HepG2 (cell line): ENCODE data around the gene NOA1. TPM values are rescaled to one million over a fixed set of nuclear protein-coding genes. Genes with fewer than 3 reads are reported as not detected.

Source experiments
- ATAC-seq: fragments of 200-7000 bp; cut with Tn5 transposase; 3 replicates; pipeline ENCODE4 v1.9.1; 2020; ENCODE audit warnings: mild to moderate bottlenecking, moderate library complexity
- BruUV-seq: library from RNA; stranded (reverse); fragments of 400-500 nt; replicated peaks from 2 replicates; lab custom pipeline; 2021; lab: Mats Ljungman, UMichigan
- CTCF ChIA-PET: fragments of 300-600 bp; formaldehyde crosslinking; extraction: SDS; loops from one replicate; lab custom pipeline; 2021; ENCODE audit warnings: low total read pairs, inconsistent platforms, low intra/inter-chr PET ratio; lab: Yijun Ruan, JAX
- POLR2A ChIA-PET: fragments of 350-600 bp; sonication (Branson Sonifier 250); formaldehyde crosslinking; loops from one replicate; lab custom pipeline; 2020; ENCODE audit warnings: antibody characterized with exemption, inconsistent platforms; lab: Yijun Ruan, JAX
- DNase-seq: peaks from one replicate; pipeline ENCODE4 v3.0.0-alpha.2; 2015; ENCODE audit warnings: low spot score
- FAIRE-seq: peaks from 3 replicates; lab custom pipeline; 2011; peaks lifted over from hg19 to GRCh38; lab: Jason Lieb, UNC
- H2AFZ ChIP-seq: one replicate; pipeline ENCODE4 v1.6.1; 2011; ENCODE audit warnings: low read length, inconsistent platforms
- H3K27ac ChIP-seq: fragments of 300-600 bp; 3 replicates; pipeline ENCODE4 v1.8.0; 2011; ENCODE audit warnings: mixed run types, mild to moderate bottlenecking, mixed read lengths, low read length, inconsistent platforms; ENCODE audit not compliant: insufficient read depth; ENCODE audit errors: extremely low read length
- H3K27me3 ChIP-seq, 2 experiments: fragments of 200-600 bp in 1 of 2; 2 replicates in 1 of 2; 3 replicates in 1 of 2; pipeline versions ENCODE4 v1.6.0 to v1.8.0; 2011; ENCODE audit warnings: low read length in 2 of 2, mild to moderate bottlenecking in 2 of 2, moderate library complexity in 2 of 2, inconsistent platforms in 1 of 2; ENCODE audit not compliant: insufficient read depth in 2 of 2, control insufficient read depth in 1 of 2
- H3K36me3 ChIP-seq, 2 experiments: fragments of 200-600 bp in 1 of 2; replicated peaks in 1 of 2; 2 replicates in 1 of 2; 3 replicates in 1 of 2; pipeline versions ENCODE4 v1.5.1 to v1.8.0; 2011; ENCODE audit warnings: low read length in 2 of 2, inconsistent platforms in 1 of 2; ENCODE audit not compliant: insufficient read depth in 2 of 2, control insufficient read depth in 1 of 2
- H3K4me1 ChIP-seq: 2 replicates; pipeline ENCODE4 v1.5.1; 2012; ENCODE audit warnings: low read length, inconsistent platforms; ENCODE audit not compliant: insufficient read depth
- H3K4me2 ChIP-seq: 2 replicates; pipeline ENCODE4 v1.6.0; 2011; ENCODE audit warnings: low read depth, low read length, inconsistent platforms
- H3K4me3 ChIP-seq, 3 experiments: fragments of 200-600 bp in 1 of 3; sonication (generic), shearing (Covaris generic) in 1 of 3; replicated peaks in 1 of 3; 2 replicates each; pipeline ENCODE4 v1.5.1; 2011 to 2016; ENCODE audit warnings: low read length in 3 of 3, inconsistent platforms in 2 of 3, low read depth in 2 of 3, mild to moderate bottlenecking in 2 of 3, control low read depth in 1 of 3, mixed read lengths in 1 of 3; ENCODE audit not compliant: insufficient read depth in 1 of 3
- H3K79me2 ChIP-seq: one replicate; pipeline ENCODE4 v1.6.1; 2011; ENCODE audit warnings: low read length, inconsistent platforms; ENCODE audit not compliant: insufficient read depth
- H3K9ac ChIP-seq: 2 replicates; pipeline ENCODE4 v1.6.0; 2011; ENCODE audit warnings: mild to moderate bottlenecking, low read depth, low read length, inconsistent platforms; ENCODE audit not compliant: insufficient read depth
- H3K9me3 ChIP-seq: 2 replicates; pipeline ENCODE4 v1.5.1; 2012; ENCODE audit warnings: mild to moderate bottlenecking, low read length
- H4K20me1 ChIP-seq: 2 replicates; pipeline ENCODE4 v1.6.0; 2011; ENCODE audit warnings: inconsistent platforms, mild to moderate bottlenecking, low read length, moderate library complexity; ENCODE audit not compliant: insufficient read depth
- ATF7 ChIP-seq, 2 experiments: fragments of 450-650 bp in 1 of 2; sonication (generic) in 1 of 2; formaldehyde crosslinking in 1 of 2; IDR thresholded peaks; 2 replicates each; pipeline versions ENCODE4 v1.4.0 to v1.6.1; 2016 to 2020; ENCODE audit warnings: antibody characterized with exemption in 1 of 2, mild to moderate bottlenecking in 1 of 2, missing genetic modification reagents in 1 of 2
- JDP2 ChIP-seq: sonication (generic); formaldehyde crosslinking; IDR thresholded peaks from 2 replicates; pipeline ENCODE4 v1.8.1; 2022; ENCODE audit warnings: missing genetic modification reagents, borderline replicate concordance
- MXI1 ChIP-seq: IDR thresholded peaks from 3 replicates; pipeline ENCODE4 v1.6.1; 2012; ENCODE audit warnings: low read depth, low read length, inconsistent platforms, borderline replicate concordance
- PHF20 ChIP-seq: sonication (generic); formaldehyde crosslinking; IDR thresholded peaks from 2 replicates; pipeline ENCODE4 v1.5.0; 2020; ENCODE audit warnings: mild to moderate bottlenecking, missing genetic modification reagents
- RNF2 ChIP-seq: fragments of 450-650 bp; conservative IDR thresholded peaks from 2 replicates; pipeline ENCODE4 v1.6.1; 2016; ENCODE audit warnings: low read depth
- SRY ChIP-seq: sonication (generic); formaldehyde crosslinking; IDR thresholded peaks from 2 replicates; pipeline ENCODE4 v1.8.0; 2022; ENCODE audit warnings: mild to moderate bottlenecking, missing genetic modification reagents
- ZFP36L2 ChIP-seq: sonication (generic); formaldehyde crosslinking; IDR thresholded peaks from 2 replicates; pipeline ENCODE4 v1.4.0; 2020; ENCODE audit warnings: missing genetic modification reagents
- ZNF589 ChIP-seq: sonication (generic); formaldehyde crosslinking; conservative IDR thresholded peaks from 2 replicates; pipeline ENCODE4 v1.8.0; 2022; ENCODE audit warnings: mild to moderate bottlenecking, moderate library complexity, missing genetic modification reagents
- WGBS: methylation state at CpG from one replicate; pipeline ENCODE4 v1.1.6; 2017; ENCODE audit warnings: low lambda C conversion rate; 5-methylcytosine and 5-hydroxymethylcytosine counted together
- in situ Hi-C: cut with HindIII; loops from 2 replicates; pipeline ENCODE4 v1.10.0; 2017; ENCODE audit warnings: low pct_unique_long_range_greater_than_20kb; ENCODE audit not compliant: extremely low pct_ligation_motif_present
- intact Hi-C: fragments of 100-400 bp; cut with micrococcal nuclease; formaldehyde crosslinking; loops from one replicate; pipeline ENCODE4 v1.10.0; 2022; ENCODE audit not compliant: unreplicated experiment
- polyA plus RNA-seq, 8 experiments: library from polyadenylated mRNA; depleted of rRNA in 3 of 8; stranded (reverse) in 7 of 8; unstranded in 1 of 8; fragments of >200 nt; fragmentation: Illumina TruSeq in 4 of 8; extraction: Trizol in 4 of 8; gene quantifications; 2 replicates each; pipeline versions ENCODE4 v1.2.1 to v1.2.3, GENCODE V29; 2011 to 2016; ENCODE audit warnings: low read depth in 4 of 8, missing spikeins in 1 of 8, mixed read lengths in 1 of 8; ENCODE audit not compliant: insufficient read depth in 1 of 8
- total RNA-seq, 5 experiments: library from RNA; depleted of rRNA; stranded (reverse); fragments of >200 nt; fragmentation: Illumina TruSeq; extraction: Trizol; gene quantifications; 2 replicates each; pipeline ENCODE4 v1.2.3, GENCODE V29; 2016; ENCODE audit warnings: low read depth in 1 of 5
- TF ChIP-seq, protein P1 (sequence below): sonication (generic); formaldehyde crosslinking; IDR thresholded peaks from 2 replicates; pipeline ENCODE4 v1.5.1; 2020; ENCODE audit warnings: mild to moderate bottlenecking, missing genetic modification reagents, borderline replicate concordance
- TF ChIP-seq, protein P2 (sequence below): sonication (generic); formaldehyde crosslinking; IDR thresholded peaks from 2 replicates; pipeline ENCODE4 v1.8.1; 2023; ENCODE audit warnings: missing genetic modification reagents, mild to moderate bottlenecking, borderline replicate concordance
- TF ChIP-seq, protein P3 (sequence below), 2 experiments: sonication (generic) in 1 of 2; formaldehyde crosslinking in 1 of 2; IDR thresholded peaks; 2 replicates each; pipeline versions ENCODE4 v1.4.0 to v1.6.1; 2016 to 2020; ENCODE audit warnings: borderline replicate concordance in 1 of 2, low read depth in 1 of 2, mild to moderate bottlenecking in 1 of 2, missing genetic modification reagents in 1 of 2

NOA1 gene
- total and polyA plus RNA-seq, 2 of the 13 experiments (the other 11 are each of a cell fraction or from before 2014, with no cell fraction given): 17.3 to 19.0 TPM

DNA sequence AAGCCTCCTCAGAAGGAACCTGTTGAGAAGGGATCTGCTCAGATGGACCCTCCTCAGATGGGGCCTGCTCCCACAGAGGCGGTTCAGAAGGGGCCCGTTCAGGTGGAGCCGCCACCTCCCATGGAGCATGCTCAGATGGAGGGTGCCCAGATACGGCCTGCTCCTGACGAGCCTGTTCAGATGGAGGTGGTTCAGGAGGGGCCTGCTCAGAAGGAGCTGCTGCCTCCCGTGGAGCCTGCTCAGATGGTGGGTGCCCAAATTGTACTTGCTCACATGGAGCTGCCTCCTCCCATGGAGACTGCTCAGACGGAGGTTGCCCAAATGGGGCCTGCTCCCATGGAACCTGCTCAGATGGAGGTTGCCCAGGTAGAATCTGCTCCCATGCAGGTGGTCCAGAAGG is 46.8 kb downstream of the NOA1 start:
- intact Hi-C loops: no loop called here
- ChIA-PET POLR2A (no interaction called here), CTCF (no interaction called here)
- in situ Hi-C loops: no loop called here
- no TSS peak for BruUV-seq
- Histone ChIP-seq H3K4me2 (no peak overlapping the region), H3K9me3 (no peaks in the 10 kb centered on the region), H3K36me3 (peaks cover 10 to 36% of the 10 kb centered on the region in 2 experiments; a peak in 4 of 5 replicates), H2AFZ (no peak overlapping the region), H4K20me1 (no peaks in the 10 kb centered on the region; the same call in 1 of the 2 replicates), H3K27me3 (no peaks in the 10 kb centered on the region), H3K9ac (no peak overlapping the region), H3K27ac (no peak overlapping the region), H3K4me3 (no peak overlapping the region), H3K4me1 (no peaks in the 10 kb centered on the region), H3K79me2 (no peaks in the 10 kb centered on the region)
- no peak for DNase-seq
- FAIRE-seq: no peak
- ATAC-seq: peak; percentile 29; the same call in 2 of the 3 replicates
- 87% methylated on average over 2 of the region's 7 CpGs for WGBS
- TF ChIP-seq, protein P1, sequence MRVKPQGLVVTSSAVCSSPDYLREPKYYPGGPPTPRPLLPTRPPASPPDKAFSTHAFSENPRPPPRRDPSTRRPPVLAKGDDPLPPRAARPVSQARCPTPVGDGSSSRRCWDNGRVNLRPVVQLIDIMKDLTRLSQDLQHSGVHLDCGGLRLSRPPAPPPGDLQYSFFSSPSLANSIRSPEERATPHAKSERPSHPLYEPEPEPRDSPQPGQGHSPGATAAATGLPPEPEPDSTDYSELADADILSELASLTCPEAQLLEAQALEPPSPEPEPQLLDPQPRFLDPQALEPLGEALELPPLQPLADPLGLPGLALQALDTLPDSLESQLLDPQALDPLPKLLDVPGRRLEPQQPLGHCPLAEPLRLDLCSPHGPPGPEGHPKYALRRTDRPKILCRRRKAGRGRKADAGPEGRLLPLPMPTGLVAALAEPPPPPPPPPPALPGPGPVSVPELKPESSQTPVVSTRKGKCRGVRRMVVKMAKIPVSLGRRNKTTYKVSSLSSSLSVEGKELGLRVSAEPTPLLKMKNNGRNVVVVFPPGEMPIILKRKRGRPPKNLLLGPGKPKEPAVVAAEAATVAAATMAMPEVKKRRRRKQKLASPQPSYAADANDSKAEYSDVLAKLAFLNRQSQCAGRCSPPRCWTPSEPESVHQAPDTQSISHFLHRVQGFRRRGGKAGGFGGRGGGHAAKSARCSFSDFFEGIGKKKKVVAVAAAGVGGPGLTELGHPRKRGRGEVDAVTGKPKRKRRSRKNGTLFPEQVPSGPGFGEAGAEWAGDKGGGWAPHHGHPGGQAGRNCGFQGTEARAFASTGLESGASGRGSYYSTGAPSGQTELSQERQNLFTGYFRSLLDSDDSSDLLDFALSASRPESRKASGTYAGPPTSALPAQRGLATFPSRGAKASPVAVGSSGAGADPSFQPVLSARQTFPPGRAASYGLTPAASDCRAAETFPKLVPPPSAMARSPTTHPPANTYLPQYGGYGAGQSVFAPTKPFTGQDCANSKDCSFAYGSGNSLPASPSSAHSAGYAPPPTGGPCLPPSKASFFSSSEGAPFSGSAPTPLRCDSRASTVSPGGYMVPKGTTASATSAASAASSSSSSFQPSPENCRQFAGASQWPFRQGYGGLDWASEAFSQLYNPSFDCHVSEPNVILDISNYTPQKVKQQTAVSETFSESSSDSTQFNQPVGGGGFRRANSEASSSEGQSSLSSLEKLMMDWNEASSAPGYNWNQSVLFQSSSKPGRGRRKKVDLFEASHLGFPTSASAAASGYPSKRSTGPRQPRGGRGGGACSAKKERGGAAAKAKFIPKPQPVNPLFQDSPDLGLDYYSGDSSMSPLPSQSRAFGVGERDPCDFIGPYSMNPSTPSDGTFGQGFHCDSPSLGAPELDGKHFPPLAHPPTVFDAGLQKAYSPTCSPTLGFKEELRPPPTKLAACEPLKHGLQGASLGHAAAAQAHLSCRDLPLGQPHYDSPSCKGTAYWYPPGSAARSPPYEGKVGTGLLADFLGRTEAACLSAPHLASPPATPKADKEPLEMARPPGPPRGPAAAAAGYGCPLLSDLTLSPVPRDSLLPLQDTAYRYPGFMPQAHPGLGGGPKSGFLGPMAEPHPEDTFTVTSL: no peak
- TF ChIP-seq PHF20: no peak
- TF ChIP-seq ZFP36L2: no peak
- no peak for TF ChIP-seq ATF7 (IDR thresholded peaks at IDR 0.05)
- no peak for TF ChIP-seq ATF7 (CRISPR knock-in tag; IDR thresholded peaks at IDR 0.05)
- TF ChIP-seq, protein P2, sequence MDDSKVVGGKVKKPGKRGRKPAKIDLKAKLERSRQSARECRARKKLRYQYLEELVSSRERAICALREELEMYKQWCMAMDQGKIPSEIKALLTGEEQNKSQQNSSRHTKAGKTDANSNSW (CRISPR knock-in tag): no peak
- no peak for TF ChIP-seq SRY (CRISPR knock-in tag)
- no peak for TF ChIP-seq MXI1
- TF ChIP-seq, protein P3, sequence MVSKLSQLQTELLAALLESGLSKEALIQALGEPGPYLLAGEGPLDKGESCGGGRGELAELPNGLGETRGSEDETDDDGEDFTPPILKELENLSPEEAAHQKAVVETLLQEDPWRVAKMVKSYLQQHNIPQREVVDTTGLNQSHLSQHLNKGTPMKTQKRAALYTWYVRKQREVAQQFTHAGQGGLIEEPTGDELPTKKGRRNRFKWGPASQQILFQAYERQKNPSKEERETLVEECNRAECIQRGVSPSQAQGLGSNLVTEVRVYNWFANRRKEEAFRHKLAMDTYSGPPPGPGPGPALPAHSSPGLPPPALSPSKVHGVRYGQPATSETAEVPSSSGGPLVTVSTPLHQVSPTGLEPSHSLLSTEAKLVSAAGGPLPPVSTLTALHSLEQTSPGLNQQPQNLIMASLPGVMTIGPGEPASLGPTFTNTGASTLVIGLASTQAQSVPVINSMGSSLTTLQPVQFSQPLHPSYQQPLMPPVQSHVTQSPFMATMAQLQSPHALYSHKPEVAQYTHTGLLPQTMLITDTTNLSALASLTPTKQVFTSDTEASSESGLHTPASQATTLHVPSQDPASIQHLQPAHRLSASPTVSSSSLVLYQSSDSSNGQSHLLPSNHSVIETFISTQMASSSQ (IDR thresholded peaks at IDR 0.05; ENCODE audit: low read depth): no peak
- TF ChIP-seq, protein P3 (CRISPR knock-in tag; IDR thresholded peaks at IDR 0.05; ENCODE audit: borderline replicate concordance): no peak
- no peak for TF ChIP-seq JDP2 (CRISPR knock-in tag)
- no peak for TF ChIP-seq RNF2
- no peak for TF ChIP-seq ZNF589
